SK-N-MC (cell line): ENCODE measurements around the gene HEPN1.

Experiments
- EZH2 ChIP-seq: fragments of 200-600 bp; sonication (generic); IDR thresholded peaks from one replicate; pipeline ENCODE4 v1.6.1; 2017; ENCODE audit warnings: antibody characterized with exemption
- FOXP2 ChIP-seq: optimal IDR thresholded peaks from 2 replicates; pipeline ENCODE3; 2011; ENCODE audit warnings: mild to moderate bottlenecking, moderate library complexity; ENCODE audit not compliant: insufficient read depth; ENCODE audit errors: extremely low read length, control extremely low read depth
- POLR2AphosphoS5 ChIP-seq: IDR thresholded peaks from 2 replicates; pipeline ENCODE4 v1.6.1; 2012; ENCODE audit warnings: mild to moderate bottlenecking, low read depth, low read length, borderline replicate concordance

- TF ChIP-seq EZH2 (no peak), POLR2AphosphoS5 (no peak; the same call in 1 of the 2 replicates), FOXP2 (no peak)
Observed at GRCh38 chr11:124875943-124876817, 42.9 kb upstream of the HEPN1 start.
